Measurements from ENCODE around the gene MAP4K3.

GRCh38 chr2:39434233-39434897, 2.7 kb downstream of the MAP4K3 start:
- no peak for TF ChIP-seq EGR1 (conservative IDR thresholded peaks at IDR 0.05)
- TF ChIP-seq POLR2AphosphoS5 (IDR thresholded peaks at IDR 0.05; ENCODE audit: control insufficient read depth, insufficient read depth, low read depth, low read length) = no peak
- no peak for TF ChIP-seq DLX4 (CRISPR knock-in tag; IDR thresholded peaks at IDR 0.05)
